Psoas muscle (tissue), 8 donors: ENCODE data around the gene KRTAP10-8. TPM values are rescaled to one million over a fixed set of nuclear protein-coding genes. Genes with fewer than 3 reads are reported as not detected.
A peak's percentile ranks its signal among the peaks of the same experiment; 100 is the strongest.

ENCODE experiments used
- ATAC-seq, 4 donors: fragments of 200-7000 bp; cut with Tn5 transposase; one replicate each; pipeline ENCODE4 v1.9.1; 2020; ENCODE audit warnings: moderate library complexity in 3 of 4, mild to moderate bottlenecking in 2 of 4
- DNase-seq, 2 donors: peaks; one replicate each; pipeline ENCODE4 v3.0.0-alpha.2; 2020
- H3K27ac ChIP-seq: fragments of 200-600 bp; one replicate; pipeline ENCODE4 v1.8.0; 2022
- H3K27me3 ChIP-seq, 3 donors: fragments of 200-600 bp in 1 of 3; one replicate each; pipeline versions ENCODE4 v1.6.1 to v1.8.0; 2013 to 2022; ENCODE audit warnings: low read length in 2 of 3, mild to moderate bottlenecking in 2 of 3, moderate library complexity in 1 of 3; ENCODE audit not compliant: insufficient read depth in 3 of 3
- H3K36me3 ChIP-seq, 2 donors: fragments of 200-600 bp in 1 of 2; one replicate each; pipeline versions ENCODE4 v1.6.1 to v1.8.0; 2013 to 2022; ENCODE audit warnings: low read depth in 1 of 2, mild to moderate bottlenecking in 1 of 2, moderate library complexity in 1 of 2; ENCODE audit not compliant: insufficient read depth in 1 of 2
- H3K4me1 ChIP-seq: fragments of 200-600 bp; one replicate; pipeline ENCODE4 v1.8.0; 2022
- H3K4me3 ChIP-seq: fragments of 200-600 bp; one replicate; pipeline ENCODE4 v1.8.0; 2022; ENCODE audit warnings: mild to moderate bottlenecking
- H3K9me3 ChIP-seq: fragments of 200-600 bp; one replicate; pipeline ENCODE4 v1.8.0; 2022
- CTCF ChIP-seq: fragments of 200-600 bp; IDR thresholded peaks from one replicate; pipeline ENCODE4 v1.8.0; 2022; ENCODE audit warnings: antibody characterized with exemption
- WGBS, 3 donors: extraction: QIAGEN DNeasy Blood & Tissue Kit; methylation state at CpG; one replicate each; pipeline versions ENCODE4 v1.1.6 to v1.1.7; 2013; 5-methylcytosine and 5-hydroxymethylcytosine counted together
- intact Hi-C, 2 donors: fragments of 100-400 bp; cut with DNase I; formaldehyde crosslinking; loops; one replicate each; pipeline versions ENCODE4 v1.11.0 to v1.14.2; 2022
- polyA plus RNA-seq, 3 donors: library from polyadenylated mRNA; stranded (reverse); fragments of 200-250 nt; gene quantifications; one replicate each; pipeline ENCODE4 v1.2.3, GENCODE V29; 2013
- total RNA-seq, 4 donors: library from RNA; stranded (reverse); fragmentation: NEBNext Ultra II Directional in 2 of 4; extraction: Animal tissue kit (Norgen Biotek cat#: 25700) in 2 of 4; gene quantifications; one replicate each; pipeline versions ENCODE4 v1.2.1 to v1.2.4, GENCODE V29; 2021 to 2023
- donor health status: healthy with polysubstance abuse.
- donor health status: DM: no; HTN: no; CAD: no; lungs with moderate emphysema.
- donor health status: Bipolar disorder and iron deficiency.
- donor health status: healthy.
- donor health status: DM: yes; HTN: yes; CAD: no.
- donor health status: DM: no; HTN: no; CAD: no.
- donor health status: DM: no; HTN: no; CAD: no.
- donor health status: DM: yes; HTN: yes; CAD: no.

Gene KRTAP10-8
- total and polyA plus RNA-seq, 7 donors: not detected

DNA sequence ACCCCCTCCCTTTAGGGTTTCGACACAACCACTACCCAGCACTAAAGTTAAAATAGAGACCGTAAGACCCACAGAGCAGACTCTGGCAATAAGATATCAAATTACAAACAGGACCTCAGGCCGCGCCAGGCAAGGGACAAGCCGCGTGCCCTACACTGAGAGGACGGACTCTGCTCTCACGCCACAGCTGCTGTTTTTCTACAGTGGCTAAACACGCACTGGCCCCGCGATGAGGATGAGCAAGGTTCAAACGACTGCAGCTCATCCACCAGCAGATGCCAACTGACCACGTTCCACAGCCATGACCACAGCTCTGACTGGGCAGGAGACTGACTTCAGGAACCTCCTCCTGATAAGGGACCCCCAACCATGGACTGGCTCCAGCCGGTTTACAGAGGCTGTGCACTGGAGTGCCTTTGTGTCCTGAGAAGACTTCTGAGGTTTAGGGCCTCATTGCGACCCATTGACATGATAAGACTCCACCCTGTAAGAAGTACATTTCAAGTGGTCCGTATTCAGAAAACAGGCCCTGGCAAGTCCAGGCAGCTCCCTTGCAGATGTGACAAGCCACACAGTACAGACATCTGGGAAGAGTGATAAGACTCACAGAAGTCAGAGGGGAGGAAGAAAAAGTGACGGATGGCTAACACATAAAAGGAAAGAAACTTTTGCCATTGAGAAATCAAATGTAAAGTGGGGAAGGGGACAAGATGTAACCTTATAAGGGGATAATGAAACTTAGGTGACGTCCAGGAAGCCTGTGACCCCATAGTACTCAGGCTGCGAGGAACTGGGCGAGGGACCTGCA is 18.1 kb upstream of the KRTAP10-8 start:
- intact Hi-C loops: no loop called here
- H3K27ac ChIP-seq: no peak overlapping the region
- H3K36me3 ChIP-seq: no peaks in the 10 kb centered on the region
- H3K4me3 ChIP-seq: no peak overlapping the region
- no peaks in the 10 kb centered on the region for H3K9me3 ChIP-seq
- WGBS, 3 donors: 32 to 39% (median 34%) methylated on average over 20 of the region's 20 CpGs
- no peaks in the 10 kb centered on the region for H3K4me1 ChIP-seq
- H3K27me3 ChIP-seq: peaks cover 0 to 59% (median 11%) of the 10 kb centered on the region in 3 donors
- peak in 1 of 2 donors; percentile 35 for DNase-seq
- ATAC-seq: peak in 2 of 4 donors; percentile 44 to 68
- no peak for TF ChIP-seq CTCF

DNA sequence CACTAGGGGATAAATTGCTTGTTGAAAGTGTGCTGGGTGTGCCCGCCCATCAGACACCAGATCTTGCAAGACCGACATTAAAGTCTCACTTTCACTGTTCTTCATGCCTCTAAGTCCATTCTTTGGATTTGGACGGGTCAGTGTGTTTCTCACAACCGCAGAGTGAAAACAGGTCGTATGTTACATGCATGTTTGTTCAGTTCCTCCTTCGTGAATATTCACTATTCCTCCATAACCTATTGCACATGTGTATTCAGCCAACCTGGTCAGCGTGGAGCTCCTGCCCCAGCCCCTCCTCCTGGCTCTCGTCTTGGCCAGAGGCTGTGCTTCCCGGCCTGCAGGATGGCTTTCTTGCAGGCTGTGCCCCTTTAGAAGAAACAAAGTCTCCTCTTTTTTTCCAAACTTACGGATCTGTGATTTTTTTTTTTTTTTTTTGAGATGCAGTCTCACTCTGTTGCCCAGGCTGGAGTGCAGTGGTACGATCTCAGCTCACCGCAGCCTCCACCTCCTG is 17.4 kb upstream of the KRTAP10-8 start:
- H3K27me3 ChIP-seq: peaks cover 0 to 62% (median 9%) of the 10 kb centered on the region in 3 donors
- ATAC-seq: no peak
- DNase-seq: no peak
- H3K9me3 ChIP-seq: no peaks in the 10 kb centered on the region
- no peaks in the 10 kb centered on the region for H3K4me1 ChIP-seq
- intact Hi-C loops: no loop called here
- no peak for TF ChIP-seq CTCF
- no peak overlapping the region for H3K4me3 ChIP-seq
- WGBS, 3 donors: 73 to 85% (median 79%) methylated on average over 12 of the region's 12 CpGs
- no peak overlapping the region for H3K27ac ChIP-seq
- H3K36me3 ChIP-seq: no peaks in the 10 kb centered on the region

DNA sequence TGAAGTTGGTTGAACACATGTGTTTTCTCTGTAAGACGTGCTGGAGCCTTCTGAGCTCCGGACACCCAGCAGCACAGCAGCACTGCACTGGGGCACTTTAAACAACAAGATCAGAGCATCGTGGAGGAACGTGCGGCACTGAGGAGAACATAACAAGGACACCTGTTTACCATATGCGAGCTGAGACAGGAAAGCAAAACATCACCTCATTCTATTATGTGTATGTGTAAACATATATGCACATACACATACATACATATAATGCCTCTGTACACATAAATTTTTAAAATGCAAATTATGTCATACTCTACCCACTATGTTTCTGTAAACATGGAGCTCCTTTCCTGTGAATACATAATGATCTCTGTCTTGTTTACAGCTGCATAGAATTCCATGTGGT is 16.4 kb upstream of the KRTAP10-8 start:
- no peak overlapping the region for H3K4me3 ChIP-seq
- no peaks in the 10 kb centered on the region for H3K4me1 ChIP-seq
- no peak for TF ChIP-seq CTCF
- no peak overlapping the region for H3K27ac ChIP-seq
- WGBS, 3 donors: 67 to 78% (median 75%) methylated on average over 6 of the region's 6 CpGs
- H3K9me3 ChIP-seq: no peaks in the 10 kb centered on the region
- peaks cover 0 to 62% (median 4%) of the 10 kb centered on the region in 3 donors for H3K27me3 ChIP-seq
- no peak for DNase-seq
- no peak for ATAC-seq
- H3K36me3 ChIP-seq: no peaks in the 10 kb centered on the region
- intact Hi-C loops: no loop called here

GRCh38 chr21:44596068-44596725 is 15.7 kb upstream of the KRTAP10-8 start:
- no peak for DNase-seq
- H3K27ac ChIP-seq: no peak overlapping the region
- TF ChIP-seq CTCF: no peak
- intact Hi-C loops: no loop called here
- ATAC-seq: no peak
- H3K9me3 ChIP-seq: no peaks in the 10 kb centered on the region
- WGBS, 3 donors: 49 to 67% (median 54%) methylated on average over 9 of the region's 9 CpGs
- no peak overlapping the region for H3K4me3 ChIP-seq
- H3K4me1 ChIP-seq: no peaks in the 10 kb centered on the region
- peaks cover 0 to 66% (median 4%) of the 10 kb centered on the region in 3 donors for H3K27me3 ChIP-seq
- no peaks in the 10 kb centered on the region for H3K36me3 ChIP-seq
